SU-DHL-6 (cell line): ENCODE measurements around the gene NBPF3.

Experiments used
- EZH2phosphoT487 ChIP-seq: fragments of 200-600 bp; sonication (generic), shearing (Covaris generic); conservative IDR thresholded peaks from 2 replicates; pipeline ENCODE4 v1.6.1; 2018; ENCODE audit warnings: mild to moderate bottlenecking, antibody characterized with exemption, low read length, moderate library complexity, mixed read lengths
- TF ChIP-seq, protein P1 (sequence below): fragments of 200-600 bp; sonication (generic); IDR thresholded peaks from one replicate; pipeline ENCODE4 v1.5.1; 2017; ENCODE audit warnings: antibody characterized with exemption, mild to moderate bottlenecking, low read length, moderate library complexity; ENCODE audit not compliant: insufficient read depth, poor library complexity, severe bottlenecking

DNA sequence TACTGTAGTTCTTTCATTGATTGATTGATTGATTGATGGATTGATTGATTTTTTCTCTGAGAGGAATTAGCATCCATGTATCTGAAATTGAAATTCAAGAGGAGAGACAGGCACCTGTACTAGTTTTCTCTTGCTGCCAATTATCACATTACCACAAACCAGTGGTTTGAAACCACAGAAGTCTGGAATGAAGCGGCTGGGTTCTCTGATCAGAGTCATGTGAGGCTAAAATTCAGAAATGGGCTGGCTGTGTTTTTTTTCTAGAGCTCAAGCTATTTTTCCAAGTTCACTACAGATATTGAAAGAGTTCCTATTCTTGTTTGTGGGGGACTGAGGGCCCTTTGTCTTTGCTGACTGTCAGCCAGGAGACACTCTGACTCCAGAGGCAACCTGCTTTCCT, 10.0 kb downstream of the NBPF3 start:
- TF ChIP-seq, protein P1, sequence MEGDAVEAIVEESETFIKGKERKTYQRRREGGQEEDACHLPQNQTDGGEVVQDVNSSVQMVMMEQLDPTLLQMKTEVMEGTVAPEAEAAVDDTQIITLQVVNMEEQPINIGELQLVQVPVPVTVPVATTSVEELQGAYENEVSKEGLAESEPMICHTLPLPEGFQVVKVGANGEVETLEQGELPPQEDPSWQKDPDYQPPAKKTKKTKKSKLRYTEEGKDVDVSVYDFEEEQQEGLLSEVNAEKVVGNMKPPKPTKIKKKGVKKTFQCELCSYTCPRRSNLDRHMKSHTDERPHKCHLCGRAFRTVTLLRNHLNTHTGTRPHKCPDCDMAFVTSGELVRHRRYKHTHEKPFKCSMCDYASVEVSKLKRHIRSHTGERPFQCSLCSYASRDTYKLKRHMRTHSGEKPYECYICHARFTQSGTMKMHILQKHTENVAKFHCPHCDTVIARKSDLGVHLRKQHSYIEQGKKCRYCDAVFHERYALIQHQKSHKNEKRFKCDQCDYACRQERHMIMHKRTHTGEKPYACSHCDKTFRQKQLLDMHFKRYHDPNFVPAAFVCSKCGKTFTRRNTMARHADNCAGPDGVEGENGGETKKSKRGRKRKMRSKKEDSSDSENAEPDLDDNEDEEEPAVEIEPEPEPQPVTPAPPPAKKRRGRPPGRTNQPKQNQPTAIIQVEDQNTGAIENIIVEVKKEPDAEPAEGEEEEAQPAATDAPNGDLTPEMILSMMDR: no peak
- TF ChIP-seq EZH2phosphoT487: no peak
